Natural killer cell (primary cell): Measurements from ENCODE around the gene ZNF182. TPM values are rescaled to one million over a fixed set of nuclear protein-coding genes. Genes with fewer than 3 reads are reported as not detected.
A peak's percentile ranks its signal among the peaks of the same experiment; 100 is the strongest.
"Not testable (repeated sequence)": the region's sequence is repeated elsewhere in the genome, so short reads cannot be mapped to it uniquely, and the experiment has no call there.

ENCODE experiments used
- ATAC-seq, 3 donors: fragments of 150-1000 bp in 2 of 3; fragments of 200-7000 bp in 1 of 3; cut with Tn5 transposase; 1 replicate in 1 of 3; 2 replicates in 2 of 3; pipeline ENCODE4 v1.10.0; 2021; ENCODE audit warnings: mild to moderate bottlenecking in 2 of 3, moderate library complexity in 2 of 3
- DNase-seq, 2 donors: peaks; one replicate each; pipeline versions ENCODE4 v3.0.0 to v3.0.0-alpha.2; 2013 to 2021; ENCODE audit warnings: mixed read lengths in 1 of 2
- H3K27ac ChIP-seq: one replicate; pipeline ENCODE4 v1.5.1; 2013; ENCODE audit warnings: mild to moderate bottlenecking, low read length
- H3K27me3 ChIP-seq: one replicate; pipeline ENCODE4 v1.6.1; 2013; ENCODE audit warnings: low read length; ENCODE audit not compliant: control insufficient read depth, insufficient read depth
- H3K36me3 ChIP-seq: one replicate; pipeline ENCODE4 v1.6.1; 2013; ENCODE audit warnings: low read length; ENCODE audit not compliant: control insufficient read depth, insufficient read depth
- H3K4me1 ChIP-seq: one replicate; pipeline ENCODE4 v1.6.1; 2013; ENCODE audit warnings: low read length; ENCODE audit not compliant: control insufficient read depth, insufficient read depth
- H3K4me3 ChIP-seq: one replicate; pipeline ENCODE4 v1.5.1; 2013; ENCODE audit warnings: low read length
- H3K9me3 ChIP-seq: one replicate; pipeline ENCODE4 v1.6.1; 2013; ENCODE audit warnings: low read length; ENCODE audit not compliant: control insufficient read depth, insufficient read depth
- H3K27ac Mint-ChIP-seq, 2 donors: one replicate each; pipeline ENCODE4 v1.8.0; 2022; ENCODE audit warnings: mild to moderate bottlenecking in 2 of 2, mixed read lengths in 2 of 2, moderate library complexity in 1 of 2
- H3K27me3 Mint-ChIP-seq, 2 donors: one replicate each; pipeline ENCODE4 v1.8.0; 2022; ENCODE audit warnings: low read depth in 2 of 2, mixed read lengths in 2 of 2
- H3K36me3 Mint-ChIP-seq: one replicate; pipeline ENCODE4 v1.8.0; 2022; ENCODE audit warnings: mixed read lengths
- H3K4me1 Mint-ChIP-seq, 2 donors: one replicate each; pipeline ENCODE4 v1.8.0; 2022; ENCODE audit warnings: mixed read lengths in 2 of 2
- H3K4me3 Mint-ChIP-seq: one replicate; pipeline ENCODE4 v1.8.0; 2022; ENCODE audit warnings: mild to moderate bottlenecking, moderate library complexity, mixed read lengths
- H3K9me3 Mint-ChIP-seq, 2 donors: one replicate each; pipeline ENCODE4 v1.8.0; 2022; ENCODE audit warnings: mixed read lengths in 2 of 2
- CTCF ChIP-seq: fragments of 200-600 bp; IDR thresholded peaks from one replicate; pipeline ENCODE4 v1.8.0; 2022; ENCODE audit warnings: antibody characterized with exemption
- WGBS: methylation state at CpG from one replicate; pipeline ENCODE4 v1.1.7; 2013; ENCODE audit warnings: missing lambda C conversion rate; ENCODE audit not compliant: insufficient coverage; 5-methylcytosine and 5-hydroxymethylcytosine counted together
- intact Hi-C: fragments of 100-400 bp; cut with micrococcal nuclease; formaldehyde crosslinking; loops from one replicate; pipeline ENCODE4 v1.14.2; 2022
- total RNA-seq, 4 donors: library from RNA; stranded (reverse); fragments of 120-200 nt in 1 of 4; gene quantifications; one replicate each; pipeline versions ENCODE4 v1.2.3 to v1.2.4, GENCODE V29; 2013 to 2022

Gene ZNF182
- total RNA-seq, 3 donors from 2014 or later (not counting 1 experiment from before 2014, with no cell fraction given), result 7.1 to 10.4 (median 7.8) TPM

DNA sequence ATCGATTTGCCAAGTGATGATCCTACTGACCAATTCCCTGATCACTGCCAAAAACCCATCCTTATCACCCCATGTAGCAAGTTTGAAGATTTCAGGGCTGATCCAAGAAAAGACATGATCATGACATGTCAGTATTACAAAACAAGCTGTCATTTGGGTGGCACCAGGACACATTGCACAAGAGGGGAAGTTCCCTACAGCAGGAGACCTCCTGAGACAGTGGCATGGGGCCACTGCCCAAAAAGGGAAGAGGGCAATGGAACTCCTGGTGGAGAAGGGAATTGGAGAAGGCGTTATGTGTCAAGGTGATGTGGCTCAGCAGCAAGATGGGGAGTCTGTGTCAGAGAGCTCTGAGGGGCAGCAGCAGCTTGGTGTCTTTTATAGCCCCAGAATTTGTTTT, 43.4 kb downstream of the ZNF182 start:
- no peak overlapping the region for H3K4me3 Mint-ChIP-seq
- peak in 1 of 2 donors; percentile 1 for DNase-seq

GRCh38 chrX:47958761-47959342, 44.9 kb downstream of the ZNF182 start:
- H3K27ac ChIP-seq, result no peak overlapping the region
- intact Hi-C loops, result loop anchor here (10.0 kb wide), 1 partner anchor 66 kb away; no protein-coding TSS in a partner anchor
- no peaks in the 10 kb centered on the region for H3K27me3 Mint-ChIP-seq
- peaks cover 4% of the 10 kb centered on the region for H3K36me3 Mint-ChIP-seq
- no peaks in the 10 kb centered on the region for H3K27me3 ChIP-seq
- WGBS, result 33% methylated on average over 4 of the region's 4 CpGs
- H3K9me3 ChIP-seq, result no peaks in the 10 kb centered on the region
- no peak overlapping the region for H3K4me3 ChIP-seq
- H3K36me3 ChIP-seq, result no peaks in the 10 kb centered on the region
- TF ChIP-seq CTCF, result no peak
- no peak overlapping the region for H3K27ac Mint-ChIP-seq
- H3K4me1 ChIP-seq, result no peaks in the 10 kb centered on the region
- no peaks in the 10 kb centered on the region for H3K4me1 Mint-ChIP-seq
- no peaks in the 10 kb centered on the region for H3K9me3 Mint-ChIP-seq
- ATAC-seq (peak in 1 of 3 donors; percentile 45), DNase-seq (peak in 1 of 2 donors; percentile 55)
- no peak overlapping the region for H3K4me3 Mint-ChIP-seq

More for the DNA sequence above, 43.4 kb downstream of the ZNF182 start:
- no peaks in the 10 kb centered on the region for H3K9me3 Mint-ChIP-seq
- no peaks in the 10 kb centered on the region for H3K4me1 Mint-ChIP-seq
- no peak for TF ChIP-seq CTCF
- no peaks in the 10 kb centered on the region for H3K27me3 ChIP-seq
- 81% methylated on average over 2 of the region's 2 CpGs for WGBS
- H3K9me3 ChIP-seq, result no peaks in the 10 kb centered on the region
- H3K27me3 Mint-ChIP-seq, result no peaks in the 10 kb centered on the region
- no peak overlapping the region for H3K27ac ChIP-seq
- ATAC-seq, result no peak
- H3K4me3 ChIP-seq, result no peak overlapping the region
- intact Hi-C loops, result no loop called here
- H3K4me1 ChIP-seq, result no peaks in the 10 kb centered on the region
- H3K36me3 ChIP-seq, result no peaks in the 10 kb centered on the region
- H3K27ac Mint-ChIP-seq, result no peak overlapping the region
- H3K36me3 Mint-ChIP-seq, result peaks cover 4% of the 10 kb centered on the region

DNA sequence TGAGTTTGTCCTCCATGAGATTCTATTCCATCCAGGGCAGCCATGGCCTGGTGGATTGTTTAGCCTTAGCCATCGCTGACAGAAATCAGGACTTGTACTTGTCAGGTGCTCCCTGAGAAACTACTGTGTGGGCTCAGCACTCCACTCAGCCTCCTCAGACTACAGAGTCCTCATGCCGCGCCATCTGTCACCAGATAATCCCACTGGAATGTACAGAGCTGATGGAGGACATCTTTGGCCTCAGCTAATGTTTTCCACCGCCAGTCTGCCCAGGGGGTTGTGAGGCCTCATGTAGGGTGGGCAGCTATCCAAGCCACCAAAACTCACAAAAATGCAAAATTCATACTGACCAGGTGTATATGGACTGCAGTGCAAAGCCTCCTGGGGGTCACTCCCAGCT, 45.6 kb downstream of the ZNF182 start:
- not testable (repeated sequence) for ATAC-seq, H3K36me3 ChIP-seq, H3K27ac ChIP-seq, H3K27ac Mint-ChIP-seq, H3K9me3 ChIP-seq, H3K27me3 ChIP-seq, H3K4me1 ChIP-seq, H3K9me3 Mint-ChIP-seq, H3K4me1 Mint-ChIP-seq, H3K27me3 Mint-ChIP-seq, H3K4me3 Mint-ChIP-seq, H3K4me3 ChIP-seq, DNase-seq, H3K36me3 Mint-ChIP-seq
- 100% methylated on average over 2 of the region's 4 CpGs for WGBS
- intact Hi-C loops, result loop anchor here (10.0 kb wide), 1 partner anchor 67 kb away; no protein-coding TSS in a partner anchor

GRCh38 chrX:47956016-47956415, 47.8 kb downstream of the ZNF182 start:
- Histone ChIP-seq H3K9me3 (no peaks in the 10 kb centered on the region), H3K4me3 (no peak overlapping the region), H3K4me1 (no peaks in the 10 kb centered on the region), H3K27me3 (no peaks in the 10 kb centered on the region), H3K27ac (no peak overlapping the region), H3K36me3 (no peaks in the 10 kb centered on the region)
- Mint-ChIP-seq H3K4me1 (no peaks in the 10 kb centered on the region), H3K36me3 (no peaks in the 10 kb centered on the region), H3K4me3 (no peak overlapping the region), H3K27me3 (no peaks in the 10 kb centered on the region), H3K9me3 (no peaks in the 10 kb centered on the region), H3K27ac (no peak overlapping the region)
- TF ChIP-seq CTCF, result no peak
- WGBS, result 92% methylated on average over 13 of the region's 13 CpGs
- ATAC-seq, result no peak
- DNase-seq, result no peak
- intact Hi-C loops, result loop anchor here (10.0 kb wide), 1 partner anchor 69 kb away; no protein-coding TSS in a partner anchor

GRCh38 chrX:47955295-47955694, 48.5 kb downstream of the ZNF182 start:
- not testable (repeated sequence) for H3K9me3 Mint-ChIP-seq, H3K27ac Mint-ChIP-seq, DNase-seq, H3K27ac ChIP-seq, H3K4me1 Mint-ChIP-seq, H3K4me1 ChIP-seq, H3K36me3 ChIP-seq, H3K27me3 Mint-ChIP-seq, H3K27me3 ChIP-seq, ATAC-seq, H3K4me3 Mint-ChIP-seq, H3K4me3 ChIP-seq, H3K36me3 Mint-ChIP-seq, H3K9me3 ChIP-seq
- 94% methylated on average over 3 of the region's 7 CpGs for WGBS
- intact Hi-C loops, result loop anchor here (10.0 kb wide), 1 partner anchor 70 kb away; no protein-coding TSS in a partner anchor
